GM21576 (cell line): ENCODE results near the gene SEMA4G.
"Not testable (repeated sequence)": the region's sequence is repeated elsewhere in the genome, so short reads cannot be mapped to it uniquely, and the experiment has no call there.

Experiments used
- ATAC-seq: cut with Tn5 transposase; IDR thresholded peaks from one replicate; pipeline ENCODE4 v1.9.1; 2021; ENCODE audit warnings: mild to moderate bottlenecking, moderate library complexity; ENCODE audit not compliant: unreplicated experiment

The SEMA4G gene

DNA sequence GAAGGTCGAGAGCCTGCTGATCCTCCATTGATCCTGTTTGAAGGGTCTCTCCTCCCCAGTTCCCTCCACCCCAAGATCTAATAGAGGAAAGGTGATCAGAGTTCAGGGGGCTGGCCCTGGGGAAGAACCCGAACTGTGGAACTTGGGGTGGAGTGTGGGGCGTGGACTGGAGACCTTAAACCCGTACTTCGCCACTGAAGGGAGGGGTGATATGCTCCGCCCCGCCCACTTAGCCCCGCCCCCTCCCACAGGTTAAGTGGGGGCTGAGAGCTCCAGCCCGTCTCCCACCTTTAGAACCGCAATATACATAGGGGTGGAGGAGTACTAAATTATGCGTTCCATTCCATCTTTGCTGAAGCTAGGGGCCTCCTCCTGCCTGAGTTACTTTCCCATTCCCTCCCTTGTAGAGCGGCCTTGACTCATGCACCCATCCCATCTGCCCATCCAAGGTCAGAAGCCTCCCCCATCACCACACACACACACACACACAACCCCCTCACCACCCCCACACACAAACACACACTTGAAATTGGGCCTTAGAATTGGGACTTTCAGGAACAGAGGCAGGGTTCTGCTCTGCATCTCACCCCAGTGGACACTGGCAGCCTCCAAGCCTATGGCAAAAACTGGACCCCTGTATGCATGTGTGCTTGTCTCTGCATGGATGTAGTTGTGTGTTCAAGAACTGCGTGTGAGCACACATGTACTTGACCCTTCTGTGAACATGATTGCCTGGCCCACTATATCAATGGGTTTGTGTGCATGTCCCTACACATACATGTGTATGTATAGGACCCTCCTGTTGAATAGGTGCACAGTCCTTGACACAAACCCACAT, 991 bp downstream of the SEMA4G start:
- ATAC-seq = no peak

- no peak for ATAC-seq
Observed at GRCh38 chr10:100970914-100971811, 1.9 kb downstream of the SEMA4G start.

- no peak for ATAC-seq
Observed at GRCh38 chr10:100972115-100972903, 3.0 kb downstream of the SEMA4G start.

DNA sequence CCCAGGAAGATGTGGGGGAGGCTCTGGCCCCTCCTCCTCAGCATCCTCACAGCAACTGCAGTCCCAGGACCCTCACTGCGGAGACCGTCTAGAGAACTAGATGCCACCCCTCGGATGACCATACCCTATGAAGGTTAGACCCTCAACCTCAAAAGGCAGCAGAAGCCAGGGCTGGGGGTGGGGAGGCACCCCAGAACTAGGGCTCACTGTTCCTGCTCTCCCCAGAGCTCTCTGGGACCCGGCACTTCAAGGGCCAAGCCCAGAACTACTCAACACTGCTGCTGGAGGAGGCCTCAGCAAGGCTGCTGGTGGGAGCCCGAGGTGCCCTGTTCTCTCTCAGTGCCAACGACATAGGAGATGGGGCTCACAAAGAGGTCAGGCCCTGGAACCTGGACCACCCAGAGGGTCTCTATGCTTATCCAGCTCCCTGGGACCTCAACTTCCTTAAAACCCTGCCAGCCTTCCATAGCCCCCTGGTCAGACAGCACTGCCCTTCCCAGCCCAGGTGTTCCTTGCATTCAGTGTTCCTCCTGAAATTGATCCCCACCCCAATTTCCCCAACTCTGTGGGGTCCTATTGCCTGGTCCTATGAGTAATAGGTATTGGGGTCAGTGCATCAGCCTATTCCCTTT, 3.7 kb downstream of the SEMA4G start:
- no peak for ATAC-seq

- not testable (repeated sequence) for ATAC-seq
Observed at GRCh38 chr10:100975397-100975796, 6.1 kb downstream of the SEMA4G start.

GRCh38 chr10:100976906-100977305, 7.6 kb downstream of the SEMA4G start:
- no peak for ATAC-seq

- no peak for ATAC-seq
Observed at GRCh38 chr10:100977436-100977835, 8.1 kb downstream of the SEMA4G start.

DNA sequence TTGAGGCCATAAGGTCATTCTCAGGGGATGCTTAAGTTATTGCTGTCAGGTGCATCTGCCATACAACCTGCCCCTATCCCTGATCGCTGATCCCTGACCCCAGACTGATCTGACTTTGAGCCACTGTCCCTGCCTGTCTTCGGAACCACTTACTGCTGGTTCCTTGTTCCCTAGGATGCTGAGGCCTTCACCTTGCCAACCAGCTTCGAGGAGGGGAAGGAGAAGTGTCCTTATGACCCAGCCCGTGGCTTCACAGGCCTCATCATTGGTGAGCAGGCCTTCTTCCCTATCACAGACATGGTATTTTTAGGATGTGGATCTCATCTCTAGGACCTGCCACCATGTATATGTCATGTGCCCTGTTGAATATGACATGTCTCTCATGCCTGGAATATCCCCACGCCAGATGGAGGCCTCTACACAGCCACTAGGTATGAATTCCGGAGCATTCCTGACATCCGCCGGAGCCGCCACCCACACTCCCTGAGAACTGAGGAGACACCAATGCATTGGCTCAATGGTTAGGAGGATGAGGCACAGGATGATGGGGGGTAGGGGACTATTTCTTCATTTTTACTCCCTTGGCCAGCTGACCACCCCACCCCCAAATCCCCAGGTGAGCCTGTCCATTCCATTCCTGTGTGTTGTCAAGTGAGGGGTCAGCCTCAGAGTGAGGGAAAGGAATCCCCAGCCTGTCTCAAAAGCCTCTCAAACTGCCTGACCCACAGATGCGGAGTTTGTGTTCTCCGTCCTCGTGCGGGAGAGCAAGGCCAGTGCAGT, 9.0 kb downstream of the SEMA4G start:
- ATAC-seq = no peak

DNA sequence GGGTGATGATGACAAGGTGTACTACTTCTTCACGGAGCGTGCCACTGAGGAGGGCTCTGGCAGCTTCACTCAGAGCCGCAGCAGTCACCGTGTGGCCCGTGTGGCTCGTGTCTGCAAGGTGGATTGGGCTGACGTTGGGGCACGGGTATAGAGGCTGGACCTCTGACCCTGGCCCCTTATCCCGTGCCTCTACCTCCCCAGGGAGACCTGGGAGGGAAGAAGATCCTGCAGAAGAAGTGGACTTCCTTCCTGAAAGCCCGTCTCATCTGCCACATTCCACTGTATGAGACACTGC, 9.5 kb downstream of the SEMA4G start:
- no peak for ATAC-seq

GRCh38 chr10:100979791-100980272, 10.5 kb downstream of the SEMA4G start:
- ATAC-seq = no peak

DNA sequence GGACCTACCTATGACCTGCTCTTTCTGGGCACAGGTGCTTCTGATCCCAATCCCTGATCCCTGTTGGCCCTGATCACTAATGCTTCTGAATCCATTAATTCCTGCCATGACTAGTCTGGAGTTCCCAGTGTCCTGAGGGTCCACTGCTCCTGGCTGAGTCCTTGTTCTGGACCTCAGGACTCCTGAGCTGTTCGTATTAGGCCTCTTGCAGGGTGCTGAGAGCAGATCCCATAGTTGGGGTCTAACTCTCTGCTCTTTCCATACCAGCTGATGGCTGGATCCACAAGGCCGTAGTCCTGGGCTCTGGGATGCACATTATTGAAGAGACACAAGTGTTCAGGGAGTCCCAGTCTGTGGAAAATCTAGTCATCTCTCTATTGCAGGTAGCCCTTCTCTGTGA, 11.0 kb downstream of the SEMA4G start:
- no peak for ATAC-seq

DNA sequence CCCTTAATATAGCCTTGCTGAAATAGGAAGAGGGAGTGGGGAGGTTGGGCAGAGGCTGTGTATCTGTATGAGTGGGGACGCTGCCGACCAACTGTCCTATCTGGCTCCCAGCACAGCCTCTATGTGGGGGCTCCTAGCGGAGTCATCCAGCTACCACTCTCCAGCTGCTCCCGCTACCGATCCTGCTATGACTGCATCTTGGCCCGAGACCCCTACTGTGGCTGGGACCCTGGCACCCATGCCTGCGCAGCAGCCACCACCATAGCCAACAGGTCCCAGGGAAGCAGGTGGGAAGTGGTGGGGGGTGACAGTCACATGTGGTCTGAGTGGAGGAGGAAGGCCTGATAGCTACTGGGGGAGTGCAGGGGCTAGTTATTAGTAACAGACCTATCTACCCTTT, 11.4 kb downstream of the SEMA4G start:
- ATAC-seq = no peak

- ATAC-seq = no peak
Observed at GRCh38 chr10:100981178-100981772, 12.0 kb downstream of the SEMA4G start.

DNA sequence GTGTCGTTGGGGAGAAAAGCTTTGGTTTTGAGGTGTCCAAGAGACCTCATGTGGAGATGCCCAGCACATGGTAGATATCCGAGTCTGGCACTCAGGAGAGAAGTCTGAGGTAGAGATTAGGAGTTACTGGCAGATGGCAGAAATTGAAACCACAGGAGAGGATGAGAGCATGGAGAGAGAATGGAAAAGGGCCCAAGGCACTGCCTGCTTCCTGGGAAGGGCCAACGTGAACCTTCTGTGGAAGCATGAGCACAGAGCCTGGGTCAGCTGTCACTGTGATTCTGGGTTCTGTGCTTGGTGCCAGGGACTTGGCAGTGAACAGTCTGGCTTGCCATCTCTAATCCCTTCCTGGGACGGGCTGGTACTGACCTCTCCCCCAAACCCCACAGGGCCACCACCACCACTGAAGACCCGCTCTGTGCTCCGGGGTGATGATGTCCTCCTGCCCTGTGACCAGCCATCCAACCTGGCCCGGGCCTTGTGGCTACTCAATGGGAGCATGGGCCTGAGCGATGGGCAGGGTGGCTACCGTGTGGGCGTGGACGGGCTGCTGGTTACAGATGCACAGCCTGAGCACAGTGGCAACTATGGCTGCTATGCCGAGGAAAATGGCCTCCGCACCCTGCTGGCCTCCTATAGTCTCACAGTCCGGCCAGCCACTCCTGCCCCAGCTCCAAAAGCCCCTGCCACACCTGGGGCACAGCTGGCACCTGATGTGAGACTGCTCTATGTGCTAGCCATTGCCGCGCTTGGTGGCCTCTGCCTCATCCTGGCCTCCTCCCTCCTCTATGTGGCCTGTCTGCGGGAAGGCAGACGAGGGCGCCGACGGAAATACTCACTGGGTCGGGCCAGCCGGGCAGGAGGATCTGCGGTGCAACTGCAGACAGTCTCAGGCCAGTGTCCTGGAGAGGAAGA, 13.9 kb downstream of the SEMA4G start:
- no peak for ATAC-seq

DNA sequence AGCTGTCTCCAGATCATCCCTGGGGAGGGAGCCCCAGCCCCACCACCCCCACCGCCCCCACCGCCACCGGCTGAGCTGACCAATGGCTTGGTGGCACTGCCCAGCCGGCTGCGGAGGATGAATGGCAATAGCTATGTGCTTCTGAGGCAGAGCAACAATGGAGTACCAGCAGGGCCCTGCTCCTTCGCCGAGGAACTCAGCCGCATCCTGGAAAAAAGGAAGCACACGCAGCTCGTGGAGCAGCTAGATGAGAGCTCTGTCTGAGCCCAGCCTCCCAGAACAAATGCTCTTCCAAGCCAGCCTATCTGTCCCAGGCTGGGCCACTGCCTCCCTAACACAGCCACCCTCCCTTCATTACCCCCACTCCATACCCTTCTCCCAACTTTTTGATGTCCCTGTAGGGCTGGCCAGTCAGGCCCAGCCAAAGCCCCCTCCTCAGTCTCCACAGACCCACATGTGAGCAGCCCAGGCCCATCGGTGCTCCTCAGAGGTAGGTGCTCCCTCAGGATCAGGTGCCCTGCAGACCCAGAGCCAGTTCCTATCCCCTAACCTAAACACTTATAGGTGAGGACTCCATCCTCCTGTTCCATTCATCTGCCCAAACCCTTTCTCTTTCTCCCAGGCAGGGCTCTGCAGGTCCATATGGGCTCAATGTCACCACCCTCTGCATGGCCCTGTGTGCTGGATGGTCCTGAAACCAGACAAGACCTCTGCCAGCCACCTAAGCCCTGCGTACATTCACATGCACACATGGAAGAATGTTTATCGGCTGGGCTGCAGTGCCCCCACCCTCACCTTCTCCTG, 14.8 kb downstream of the SEMA4G start:
- no peak for ATAC-seq

DNA sequence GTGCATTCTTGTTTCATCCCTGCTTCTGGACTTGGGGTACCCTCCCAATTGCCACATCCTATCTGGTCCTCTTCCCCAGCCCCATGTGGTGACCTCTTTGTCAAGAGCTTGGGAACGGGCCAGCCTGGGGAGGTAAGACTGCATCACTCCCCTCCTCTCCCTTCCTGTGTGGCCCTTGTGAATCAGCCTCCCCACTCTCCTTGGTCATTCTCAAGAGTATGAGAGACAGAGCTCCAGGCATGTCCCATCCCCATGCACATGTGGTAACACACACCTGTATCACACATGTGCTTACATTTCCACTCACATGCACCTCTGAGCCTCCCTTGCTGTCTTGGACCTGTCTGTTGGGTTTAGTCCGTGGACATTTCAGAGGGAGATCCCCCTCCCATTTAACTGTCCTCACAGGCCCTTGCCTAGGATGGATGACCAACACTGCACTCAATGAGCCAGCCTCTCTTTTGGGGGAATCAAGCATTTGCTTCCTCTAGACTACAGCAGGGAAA, 15.4 kb downstream of the SEMA4G start:
- no peak for ATAC-seq

DNA sequence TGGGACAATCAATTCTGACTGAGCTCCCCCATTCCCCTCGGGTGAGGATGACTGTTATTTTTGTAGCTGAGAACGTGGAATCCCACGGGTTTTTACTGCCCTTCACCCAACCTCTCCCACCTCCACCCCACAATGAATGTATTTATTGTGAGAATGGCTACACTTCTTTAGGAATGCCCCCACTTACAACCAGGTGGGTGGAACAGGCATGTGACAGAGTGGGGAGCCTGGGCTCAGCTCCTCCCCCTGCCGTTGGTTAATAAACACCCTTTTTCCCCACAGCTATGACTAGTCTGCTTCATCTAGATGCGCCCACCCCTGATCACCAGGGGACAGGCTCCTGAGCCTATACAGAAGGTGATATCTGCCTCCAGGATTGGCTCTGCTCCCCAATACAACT, 16.0 kb downstream of the SEMA4G start:
- ATAC-seq = no peak

- no peak for ATAC-seq
Observed at GRCh38 chr10:100986623-100986951, 17.3 kb downstream of the SEMA4G start.
